Lower lobe of right lung (tissue), 2 donors: Measurements from ENCODE around the gene CSTA. TPM values are rescaled to one million over a fixed set of nuclear protein-coding genes. Genes with fewer than 3 reads are reported as not detected.

Experiments used
- ATAC-seq, 2 donors: fragments of 200-7000 bp; cut with Tn5 transposase; one replicate each; pipeline ENCODE4 v1.9.1; 2020 to 2022; ENCODE audit warnings: mild to moderate bottlenecking in 2 of 2, moderate library complexity in 2 of 2
- DNase-seq: peaks from one replicate; pipeline ENCODE4 v3.0.0-alpha.2; 2020
- H3K27ac ChIP-seq: fragments of 200-600 bp; one replicate; pipeline ENCODE4 v1.8.0; 2022
- H3K27me3 ChIP-seq: fragments of 200-600 bp; one replicate; pipeline ENCODE4 v1.8.0; 2022; ENCODE audit warnings: low read depth
- H3K36me3 ChIP-seq: fragments of 200-600 bp; one replicate; pipeline ENCODE4 v1.8.0; 2022; ENCODE audit warnings: mild to moderate bottlenecking
- H3K4me1 ChIP-seq: fragments of 200-600 bp; one replicate; pipeline ENCODE4 v1.8.0; 2022
- H3K4me3 ChIP-seq: fragments of 200-600 bp; one replicate; pipeline ENCODE4 v1.8.0; 2022; ENCODE audit warnings: mild to moderate bottlenecking
- H3K9me3 ChIP-seq: fragments of 200-600 bp; one replicate; pipeline ENCODE4 v1.8.0; 2022
- intact Hi-C: fragments of 100-400 bp; cut with DNase I; formaldehyde crosslinking; loops from one replicate; pipeline ENCODE4 v1.11.0; 2022
- total RNA-seq: library from RNA; stranded (reverse); fragmentation: NEBNext Ultra II Directional; extraction: Animal tissue kit (Norgen Biotek cat#: 25700); gene quantifications from one replicate; pipeline ENCODE4 v1.2.1, GENCODE V29; 2021
- TF ChIP-seq, protein P1 (sequence below): fragments of 200-600 bp; IDR thresholded peaks from one replicate; pipeline ENCODE4 v1.8.0; 2022; ENCODE audit warnings: antibody characterized with exemption, mild to moderate bottlenecking
- donor health status: DM: no; HTN: yes; CAD: no; lungs with severe emphysema.

Gene CSTA
- total RNA-seq, 1 donor from 2014 or later, result 39.5 TPM

DNA sequence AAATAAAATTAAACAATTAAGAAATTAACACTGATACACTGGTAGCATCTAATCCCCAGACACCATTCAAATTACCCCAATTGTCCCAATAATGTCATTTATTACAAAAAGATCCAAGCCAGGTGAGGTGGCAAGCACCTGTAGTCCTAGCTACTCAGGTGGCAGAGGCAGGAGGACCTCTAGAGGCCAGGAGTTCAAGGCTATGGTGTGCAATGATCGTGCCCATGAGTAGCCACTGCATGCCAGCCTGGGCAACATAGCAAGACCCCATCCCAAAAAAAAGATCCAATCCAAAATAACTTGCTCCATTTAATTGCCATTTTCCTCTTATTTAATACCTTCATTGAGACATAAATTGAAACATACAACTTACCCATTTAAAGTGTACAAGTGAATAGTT is 17.8 kb downstream of the CSTA start:
- no peaks in the 10 kb centered on the region for H3K27me3 ChIP-seq
- H3K4me1 ChIP-seq, result no peaks in the 10 kb centered on the region
- DNase-seq (no peak), ATAC-seq (no peak)
- TF ChIP-seq, protein P1, sequence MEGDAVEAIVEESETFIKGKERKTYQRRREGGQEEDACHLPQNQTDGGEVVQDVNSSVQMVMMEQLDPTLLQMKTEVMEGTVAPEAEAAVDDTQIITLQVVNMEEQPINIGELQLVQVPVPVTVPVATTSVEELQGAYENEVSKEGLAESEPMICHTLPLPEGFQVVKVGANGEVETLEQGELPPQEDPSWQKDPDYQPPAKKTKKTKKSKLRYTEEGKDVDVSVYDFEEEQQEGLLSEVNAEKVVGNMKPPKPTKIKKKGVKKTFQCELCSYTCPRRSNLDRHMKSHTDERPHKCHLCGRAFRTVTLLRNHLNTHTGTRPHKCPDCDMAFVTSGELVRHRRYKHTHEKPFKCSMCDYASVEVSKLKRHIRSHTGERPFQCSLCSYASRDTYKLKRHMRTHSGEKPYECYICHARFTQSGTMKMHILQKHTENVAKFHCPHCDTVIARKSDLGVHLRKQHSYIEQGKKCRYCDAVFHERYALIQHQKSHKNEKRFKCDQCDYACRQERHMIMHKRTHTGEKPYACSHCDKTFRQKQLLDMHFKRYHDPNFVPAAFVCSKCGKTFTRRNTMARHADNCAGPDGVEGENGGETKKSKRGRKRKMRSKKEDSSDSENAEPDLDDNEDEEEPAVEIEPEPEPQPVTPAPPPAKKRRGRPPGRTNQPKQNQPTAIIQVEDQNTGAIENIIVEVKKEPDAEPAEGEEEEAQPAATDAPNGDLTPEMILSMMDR, result no peak
- H3K36me3 ChIP-seq, result no peaks in the 10 kb centered on the region
- no peaks in the 10 kb centered on the region for H3K9me3 ChIP-seq
- intact Hi-C loops, result no loop called here
- no peak overlapping the region for H3K27ac ChIP-seq
- no peak overlapping the region for H3K4me3 ChIP-seq

DNA sequence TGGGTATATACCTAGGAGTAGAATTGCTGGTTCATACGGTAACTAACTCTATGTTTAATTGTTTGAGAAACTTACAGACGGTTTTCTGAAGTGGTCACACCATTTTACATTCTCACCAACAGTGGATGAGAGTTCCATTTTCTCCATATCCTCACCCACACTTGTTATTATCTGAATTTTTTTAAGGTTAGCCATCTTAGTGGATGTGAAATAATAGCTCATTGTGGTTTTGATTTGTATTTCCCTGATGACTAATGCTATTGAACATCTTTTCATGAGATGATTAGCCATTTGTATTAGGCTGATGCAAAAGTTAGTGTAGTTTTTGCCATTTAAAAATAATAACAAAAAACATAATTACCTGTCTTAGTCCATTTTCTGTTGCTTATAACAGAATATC is 18.6 kb downstream of the CSTA start:
- Histone ChIP-seq H3K36me3 (no peaks in the 10 kb centered on the region), H3K27me3 (no peaks in the 10 kb centered on the region), H3K4me3 (no peak overlapping the region), H3K9me3 (no peaks in the 10 kb centered on the region), H3K27ac (no peak overlapping the region), H3K4me1 (no peaks in the 10 kb centered on the region)
- no peak for DNase-seq
- no peak for ATAC-seq
- TF ChIP-seq, protein P1, result no peak
- intact Hi-C loops, result no loop called here

DNA sequence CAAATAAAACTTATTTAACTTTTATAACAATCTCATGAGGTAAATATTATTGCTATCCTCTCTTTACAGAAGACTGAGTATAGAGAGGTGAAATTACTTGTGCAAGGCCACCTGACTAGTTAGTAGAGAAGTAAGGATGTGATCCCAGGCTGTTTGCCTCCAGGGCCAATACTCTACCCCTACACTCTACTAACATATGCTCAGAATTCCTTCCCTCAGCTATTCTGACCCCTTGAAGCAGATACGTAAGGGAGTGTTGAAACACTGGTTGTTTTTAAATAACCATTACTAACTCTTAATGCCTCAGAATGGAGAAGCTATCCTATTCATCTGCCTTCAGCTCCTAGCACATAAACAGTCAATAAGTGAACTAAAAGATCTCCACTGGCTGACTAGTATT is 24.1 kb downstream of the CSTA start:
- Histone ChIP-seq H3K9me3 (no peaks in the 10 kb centered on the region), H3K27me3 (no peaks in the 10 kb centered on the region), H3K4me3 (no peak overlapping the region), H3K27ac (no peak overlapping the region), H3K36me3 (no peaks in the 10 kb centered on the region), H3K4me1 (no peaks in the 10 kb centered on the region)
- no peak for DNase-seq
- ATAC-seq, result no peak
- TF ChIP-seq, protein P1, result no peak
- intact Hi-C loops, result no loop called here

DNA sequence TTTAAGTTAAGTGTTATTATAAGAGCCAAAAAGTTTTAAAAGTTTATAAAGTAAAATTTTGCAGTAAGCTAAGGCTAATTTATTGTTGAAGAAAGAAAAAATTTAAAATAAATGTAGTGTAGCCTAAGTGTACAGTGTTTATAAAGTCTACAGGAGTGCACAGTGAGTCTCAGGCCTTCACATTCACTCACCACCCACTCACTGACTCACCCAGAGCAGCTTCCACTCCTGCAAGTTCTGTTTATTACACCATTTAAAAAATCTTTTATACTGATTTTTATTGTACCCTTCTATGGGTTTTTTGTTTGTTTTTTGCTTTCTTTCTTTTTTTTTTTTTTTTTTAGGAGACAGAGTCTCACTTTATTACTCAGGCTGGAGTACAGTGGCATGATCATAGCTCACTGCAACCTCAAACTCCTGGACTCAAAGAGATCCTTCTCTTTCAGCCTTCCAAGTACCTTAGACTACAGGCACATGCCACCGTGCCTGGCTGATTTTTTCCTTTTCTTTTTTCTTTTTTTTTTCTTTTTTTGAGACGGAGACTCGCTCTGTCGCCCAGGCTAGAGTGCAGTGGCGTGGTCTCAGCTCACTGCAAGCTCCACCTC is 25.9 kb downstream of the CSTA start:
- ATAC-seq (no peak), DNase-seq (no peak)
- Histone ChIP-seq H3K9me3 (no peaks in the 10 kb centered on the region), H3K27me3 (no peaks in the 10 kb centered on the region), H3K4me3 (no peak overlapping the region), H3K27ac (no peak overlapping the region), H3K36me3 (no peaks in the 10 kb centered on the region), H3K4me1 (no peaks in the 10 kb centered on the region)
- intact Hi-C loops, result no loop called here
- TF ChIP-seq, protein P1, result no peak

DNA sequence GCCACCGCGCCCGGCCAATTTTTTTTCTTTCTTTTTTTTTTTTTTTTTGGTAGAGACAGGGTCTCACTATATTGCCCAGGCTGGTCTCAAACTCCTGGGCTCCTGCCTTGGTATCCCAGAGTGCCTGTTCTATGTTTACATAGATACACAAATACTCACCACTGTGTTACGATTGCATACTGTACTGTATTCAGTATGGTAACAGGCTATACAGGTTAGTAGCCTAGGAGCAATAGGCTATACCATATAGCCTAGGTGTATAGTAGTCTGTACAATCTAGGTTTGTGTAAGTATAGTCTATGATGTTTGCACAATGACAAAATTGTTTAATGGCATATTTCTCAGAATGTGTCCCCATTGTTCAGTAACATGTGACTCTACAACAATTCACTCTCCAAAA is 26.6 kb downstream of the CSTA start:
- Histone ChIP-seq H3K4me3 (no peak overlapping the region), H3K27me3 (no peaks in the 10 kb centered on the region), H3K4me1 (no peaks in the 10 kb centered on the region), H3K9me3 (no peaks in the 10 kb centered on the region), H3K27ac (no peak overlapping the region), H3K36me3 (no peaks in the 10 kb centered on the region)
- TF ChIP-seq, protein P1, result no peak
- ATAC-seq (no peak), DNase-seq (no peak)
- intact Hi-C loops, result no loop called here
